Kidney tubule cell (primary cell): ENCODE data around the gene NRCAM.
"Not testable (repeated sequence)": the region's sequence is repeated elsewhere in the genome, so short reads cannot be mapped to it uniquely, and the experiment has no call there.

Experiments used
- DNase-seq: peaks from one replicate; pipeline ENCODE4 v3.0.0-alpha.2; 2018; ENCODE audit warnings: low spot score

NRCAM gene

GRCh38 chr7:108340856-108341411, 115.3 kb downstream of the NRCAM start:
- DNase-seq: no peak

- DNase-seq: not testable (repeated sequence)
Observed at GRCh38 chr7:108340406-108340805, 115.8 kb downstream of the NRCAM start.

GRCh38 chr7:108335269-108335918, 120.8 kb downstream of the NRCAM start:
- peak; percentile 28 for DNase-seq

GRCh38 chr7:108332937-108333336, 123.3 kb downstream of the NRCAM start:
- DNase-seq: no peak

- DNase-seq: no peak
Observed at GRCh38 chr7:108331971-108332370, 124.3 kb downstream of the NRCAM start.

GRCh38 chr7:108330227-108330626, 126.0 kb downstream of the NRCAM start:
- DNase-seq: no peak

GRCh38 chr7:108329514-108329913, 126.7 kb downstream of the NRCAM start:
- no peak for DNase-seq

- no peak for DNase-seq
Observed at GRCh38 chr7:108328174-108328651, 128.0 kb downstream of the NRCAM start.

- DNase-seq: no peak
Observed at GRCh38 chr7:108327353-108327752, 128.9 kb downstream of the NRCAM start.

GRCh38 chr7:108326938-108327337, 129.3 kb downstream of the NRCAM start:
- no peak for DNase-seq

GRCh38 chr7:108324053-108325038, 131.9 kb downstream of the NRCAM start:
- no peak for DNase-seq

GRCh38 chr7:108322925-108323832, 133.1 kb downstream of the NRCAM start:
- DNase-seq: no peak

- no peak for DNase-seq
Observed at GRCh38 chr7:108322046-108322445, 134.2 kb downstream of the NRCAM start.

- no peak for DNase-seq
Observed at GRCh38 chr7:108321359-108321758, 134.9 kb downstream of the NRCAM start.

- DNase-seq: peak; percentile 5
Observed at GRCh38 chr7:108316708-108317107, 139.5 kb downstream of the NRCAM start.

- no peak for DNase-seq
Observed at GRCh38 chr7:108314551-108314950, 141.7 kb downstream of the NRCAM start.

- DNase-seq: no peak
Observed at GRCh38 chr7:108314049-108314448, 142.2 kb downstream of the NRCAM start.

GRCh38 chr7:108313086-108313485, 143.2 kb downstream of the NRCAM start:
- DNase-seq: no peak

GRCh38 chr7:108311446-108312168, 144.6 kb downstream of the NRCAM start:
- peak; percentile 84 for DNase-seq

- DNase-seq: peak; percentile 23
Observed at GRCh38 chr7:108310351-108310750, 145.9 kb downstream of the NRCAM start.

GRCh38 chr7:108308903-108309302, 147.3 kb downstream of the NRCAM start:
- DNase-seq: peak; percentile 91
